Gastrocnemius medialis (tissue), 4 donors: ENCODE measurements around the gene RTL1.

Experiments
- POLR2A ChIP-seq, 2 donors: fragments of 450-650 bp; IDR thresholded peaks; one replicate each; pipeline ENCODE4 v1.6.1; 2017; ENCODE audit warnings: antibody characterized with exemption in 2 of 2, mild to moderate bottlenecking in 2 of 2, moderate library complexity in 2 of 2
- TF ChIP-seq, protein P1 (sequence below), 5 experiments: fragments of 450-650 bp in 3 of 5; fragments of 200-600 bp in 2 of 5; sonication (generic) in 2 of 5; IDR thresholded peaks in 4 of 5; conservative IDR thresholded peaks in 1 of 5; 1 replicate in 4 of 5; 2 replicates in 1 of 5; pipeline ENCODE4 v1.5.1; 2016 to 2019; ENCODE audit warnings: antibody characterized with exemption in 5 of 5, mild to moderate bottlenecking in 3 of 5, moderate library complexity in 3 of 5

DNA sequence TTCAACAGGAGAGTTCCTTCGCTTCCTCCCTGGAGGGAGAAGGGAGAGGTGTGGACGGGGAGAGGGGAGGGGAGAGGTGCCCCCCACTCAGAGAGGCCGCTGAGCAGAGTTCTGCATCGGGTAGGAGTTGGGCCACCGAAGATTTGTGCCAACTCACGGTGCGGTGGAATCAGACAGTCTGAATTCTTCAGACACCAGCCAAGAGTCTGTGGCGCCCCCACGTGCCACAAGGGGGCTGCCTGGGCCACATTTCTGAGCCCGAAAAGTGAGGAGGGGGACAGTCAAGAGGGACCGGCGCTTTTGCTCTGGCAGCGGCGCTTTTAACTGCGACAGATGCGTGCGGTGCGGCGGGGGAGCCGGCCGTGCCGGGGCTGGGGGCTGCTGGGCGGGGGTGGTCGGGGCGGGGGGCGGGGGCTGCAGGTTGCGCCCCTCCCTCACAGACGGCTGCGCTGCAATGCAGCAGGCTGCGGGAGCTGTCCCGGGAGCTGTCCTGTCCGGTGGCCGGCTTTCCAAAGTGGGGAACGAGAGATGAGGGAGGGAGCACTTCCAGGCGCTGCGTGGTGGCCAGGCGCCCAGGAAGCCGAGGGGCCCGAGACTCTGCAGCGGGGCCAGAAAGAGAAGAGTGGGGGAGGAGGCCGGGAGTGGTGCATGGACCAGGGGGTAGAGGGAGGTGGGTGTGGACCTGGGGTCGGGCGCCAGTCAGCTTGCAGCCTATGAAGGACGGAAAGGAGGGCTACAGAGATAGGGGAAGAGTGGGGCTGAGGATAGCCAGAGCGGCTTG lies 975 bp upstream of the RTL1 start:
- TF ChIP-seq, protein P1, sequence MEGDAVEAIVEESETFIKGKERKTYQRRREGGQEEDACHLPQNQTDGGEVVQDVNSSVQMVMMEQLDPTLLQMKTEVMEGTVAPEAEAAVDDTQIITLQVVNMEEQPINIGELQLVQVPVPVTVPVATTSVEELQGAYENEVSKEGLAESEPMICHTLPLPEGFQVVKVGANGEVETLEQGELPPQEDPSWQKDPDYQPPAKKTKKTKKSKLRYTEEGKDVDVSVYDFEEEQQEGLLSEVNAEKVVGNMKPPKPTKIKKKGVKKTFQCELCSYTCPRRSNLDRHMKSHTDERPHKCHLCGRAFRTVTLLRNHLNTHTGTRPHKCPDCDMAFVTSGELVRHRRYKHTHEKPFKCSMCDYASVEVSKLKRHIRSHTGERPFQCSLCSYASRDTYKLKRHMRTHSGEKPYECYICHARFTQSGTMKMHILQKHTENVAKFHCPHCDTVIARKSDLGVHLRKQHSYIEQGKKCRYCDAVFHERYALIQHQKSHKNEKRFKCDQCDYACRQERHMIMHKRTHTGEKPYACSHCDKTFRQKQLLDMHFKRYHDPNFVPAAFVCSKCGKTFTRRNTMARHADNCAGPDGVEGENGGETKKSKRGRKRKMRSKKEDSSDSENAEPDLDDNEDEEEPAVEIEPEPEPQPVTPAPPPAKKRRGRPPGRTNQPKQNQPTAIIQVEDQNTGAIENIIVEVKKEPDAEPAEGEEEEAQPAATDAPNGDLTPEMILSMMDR (IDR thresholded peaks at IDR 0.05 in 4 of 5, conservative IDR thresholded peaks at IDR 0.05 in 1 of 5) = no peak
- no peak for TF ChIP-seq POLR2A (IDR thresholded peaks at IDR 0.05)
